ENCODE data around the gene TANC2. TPM values are rescaled to one million over a fixed set of nuclear protein-coding genes. Genes with fewer than 3 reads are reported as not detected.
A peak's percentile ranks its signal among the peaks of the same experiment; 100 is the strongest.
"Not testable (repeated sequence)": the region's sequence is repeated elsewhere in the genome, so short reads cannot be mapped to it uniquely, and the experiment has no call there.

TANC2 gene
- total RNA-seq, 4 donors from 2014 or later, result 9.8 to 26.5 (median 14.3) TPM

GRCh38 chr17:62968445-62968923 is 2.4 kb downstream of the TANC2 start:
- TF ChIP-seq CTCF (IDR thresholded peaks at IDR 0.05) (peak; percentile 69 to 93 (median 86)), POLR2A (IDR thresholded peaks at IDR 0.05) (no peak)
- peaks cover 0 to 35% (median 10%) of the 10 kb centered on the region in 3 donors for H3K4me1 ChIP-seq
- no peak for DNase-seq
- intact Hi-C loops (cut with DNase I), result loop anchor here (5.0 kb wide), 1 partner anchor 261 kb away; no protein-coding TSS in a partner anchor
- 0% methylated on average over 3 of the region's 3 CpGs for WGBS, 2 donors
- H3K4me3 ChIP-seq, result peak overlapping the region in 1 of 4 donors; percentile 7
- no peaks in the 10 kb centered on the region for H3K27me3 ChIP-seq
- H3K9me3 ChIP-seq, result no peaks in the 10 kb centered on the region
- no peak overlapping the region for H3K27ac ChIP-seq
- no peaks in the 10 kb centered on the region for H3K36me3 ChIP-seq

GRCh38 chr17:62970610-62971009 is 4.6 kb downstream of the TANC2 start:
- Histone ChIP-seq H3K27me3 (no peaks in the 10 kb centered on the region), H3K4me1 (peaks cover 0 to 31% (median 10%) of the 10 kb centered on the region in 3 donors), H3K4me3 (no peak overlapping the region), H3K9me3 (no peaks in the 10 kb centered on the region), H3K36me3 (no peaks in the 10 kb centered on the region), H3K27ac (no peak overlapping the region)
- intact Hi-C loops (cut with DNase I), result loop anchor here (10.0 kb wide), 1 partner anchor 434 kb away; no protein-coding TSS in a partner anchor
- DNase-seq, result no peak
- no peak for TF ChIP-seq CTCF (IDR thresholded peaks at IDR 0.05)
- no peak for TF ChIP-seq POLR2A (IDR thresholded peaks at IDR 0.05)

GRCh38 chr17:62971853-62972252 is 5.8 kb downstream of the TANC2 start:
- H3K27ac ChIP-seq, result no peak overlapping the region
- peaks cover 0 to 25% (median 8%) of the 10 kb centered on the region in 3 donors for H3K4me1 ChIP-seq
- H3K9me3 ChIP-seq, result no peaks in the 10 kb centered on the region
- H3K36me3 ChIP-seq, result no peaks in the 10 kb centered on the region
- intact Hi-C loops (cut with DNase I), result loop anchor here (10.0 kb wide), 1 partner anchor 433 kb away; no protein-coding TSS in a partner anchor
- DNase-seq, result no peak
- H3K27me3 ChIP-seq, result no peaks in the 10 kb centered on the region
- no peak overlapping the region for H3K4me3 ChIP-seq
- TF ChIP-seq CTCF (IDR thresholded peaks at IDR 0.05) (no peak), POLR2A (IDR thresholded peaks at IDR 0.05) (no peak)
- WGBS, 2 donors, result 89 to 92% methylated on average over 4 of the region's 4 CpGs

GRCh38 chr17:62974788-62975187 is 8.8 kb downstream of the TANC2 start:
- 75 to 80% methylated on average over 4 of the region's 4 CpGs for WGBS, 2 donors
- intact Hi-C loops (cut with DNase I), result loop anchor here (10.0 kb wide), 1 partner anchor 430 kb away; no protein-coding TSS in a partner anchor
- H3K27ac ChIP-seq, result no peak overlapping the region
- no peaks in the 10 kb centered on the region for H3K27me3 ChIP-seq
- H3K4me3 ChIP-seq, result no peak overlapping the region
- TF ChIP-seq POLR2A (IDR thresholded peaks at IDR 0.05), result no peak
- TF ChIP-seq CTCF (IDR thresholded peaks at IDR 0.05), result no peak
- DNase-seq, result no peak
- no peaks in the 10 kb centered on the region for H3K9me3 ChIP-seq
- no peaks in the 10 kb centered on the region for H3K4me1 ChIP-seq
- no peaks in the 10 kb centered on the region for H3K36me3 ChIP-seq

GRCh38 chr17:62975206-62975605 is 9.2 kb downstream of the TANC2 start:
- Histone ChIP-seq H3K4me1 (no peaks in the 10 kb centered on the region), H3K36me3 (no peaks in the 10 kb centered on the region), H3K27ac (no peak overlapping the region), H3K4me3 (no peak overlapping the region), H3K9me3 (no peaks in the 10 kb centered on the region), H3K27me3 (no peaks in the 10 kb centered on the region)
- 88 to 90% methylated on average over 2 of the region's 2 CpGs for WGBS, 2 donors
- DNase-seq, result no peak
- no peak for TF ChIP-seq CTCF (IDR thresholded peaks at IDR 0.05)
- TF ChIP-seq POLR2A (IDR thresholded peaks at IDR 0.05), result no peak
- intact Hi-C loops (cut with DNase I), result loop anchor here (10.0 kb wide), 1 partner anchor 430 kb away; no protein-coding TSS in a partner anchor

- intact Hi-C loops (cut with DNase I), result loop anchor here (10.0 kb wide), 1 partner anchor 428 kb away; no protein-coding TSS in a partner anchor
- H3K27me3 ChIP-seq, H3K4me1 ChIP-seq, H3K27ac ChIP-seq, H3K36me3 ChIP-seq, H3K9me3 ChIP-seq, H3K4me3 ChIP-seq, DNase-seq: not testable (repeated sequence)
- 80 to 83% methylated on average over 9 of the region's 9 CpGs for WGBS, 2 donors
Measured at GRCh38 chr17:62976643-62977231, 10.7 kb downstream of the TANC2 start.

Data from esophagus squamous epithelium (tissue), 5 donors.